NCI-H524 treated with DMSO at 0.1 percent for 48 hours (cell line): ENCODE data around the gene L2HGDH.

Source experiments
- DNase-seq: peaks from one replicate; lab custom pipeline; 2025; lab: John Stamatoyannopoulos, UW

Gene L2HGDH

DNA sequence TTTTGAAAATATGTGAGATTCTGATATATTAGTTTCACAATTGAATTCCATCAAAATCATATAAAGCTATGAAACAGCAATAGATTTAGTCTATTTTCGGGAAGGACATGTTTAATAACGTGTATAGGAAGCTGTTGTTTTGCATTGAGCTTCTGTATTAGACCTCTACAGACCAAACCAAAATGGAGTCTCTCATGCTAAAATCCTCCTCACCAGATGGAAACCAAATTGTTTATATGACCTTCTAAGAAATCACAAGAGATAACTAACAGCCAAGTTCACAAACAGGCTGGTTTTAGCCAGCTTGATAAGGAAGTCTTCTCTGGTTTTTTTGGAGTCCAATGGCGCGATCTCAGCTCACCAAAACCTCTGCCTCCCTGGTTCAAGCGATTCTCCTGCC, 23.9 kb downstream of the L2HGDH start:
- DNase-seq: no peak

DNA sequence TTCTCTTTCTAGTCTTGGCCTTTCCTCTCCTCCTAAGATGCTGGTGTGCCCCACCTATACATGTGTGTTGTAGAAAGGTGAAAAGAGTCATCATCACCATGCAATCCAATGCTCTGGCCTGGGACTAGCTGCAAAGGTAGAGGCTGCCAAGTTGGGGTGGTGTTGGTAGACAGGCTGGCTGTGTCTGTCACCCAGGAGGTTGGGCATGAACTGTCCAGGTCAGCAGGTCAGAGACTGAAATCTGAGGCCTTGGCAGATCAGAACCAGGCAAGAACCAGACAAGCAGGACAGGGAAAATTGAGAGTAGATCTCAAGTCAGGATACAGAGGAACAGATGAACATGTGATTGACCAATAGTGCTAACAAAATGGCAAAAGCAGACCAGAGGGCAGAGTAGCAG, 26.2 kb downstream of the L2HGDH start:
- no peak for DNase-seq

DNA sequence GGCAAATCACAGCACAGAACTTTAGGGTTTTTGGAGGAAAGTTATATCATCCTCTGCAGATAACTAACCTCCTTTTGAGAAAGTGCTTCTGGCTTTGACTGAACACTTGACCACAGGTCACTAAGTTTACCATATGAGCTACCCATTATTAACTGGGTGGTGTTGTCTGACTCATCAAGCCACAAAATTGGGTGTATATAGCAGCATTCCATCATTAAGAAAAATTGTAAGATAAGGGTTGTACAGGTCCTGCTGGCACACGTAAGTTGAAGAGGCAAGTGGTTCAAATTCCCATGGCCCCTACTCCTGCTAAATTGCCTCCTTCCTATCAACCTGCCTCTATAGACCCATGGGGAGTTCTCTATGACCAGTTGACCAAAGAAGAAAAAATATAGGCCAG, 39.5 kb downstream of the L2HGDH start:
- DNase-seq: no peak

DNA sequence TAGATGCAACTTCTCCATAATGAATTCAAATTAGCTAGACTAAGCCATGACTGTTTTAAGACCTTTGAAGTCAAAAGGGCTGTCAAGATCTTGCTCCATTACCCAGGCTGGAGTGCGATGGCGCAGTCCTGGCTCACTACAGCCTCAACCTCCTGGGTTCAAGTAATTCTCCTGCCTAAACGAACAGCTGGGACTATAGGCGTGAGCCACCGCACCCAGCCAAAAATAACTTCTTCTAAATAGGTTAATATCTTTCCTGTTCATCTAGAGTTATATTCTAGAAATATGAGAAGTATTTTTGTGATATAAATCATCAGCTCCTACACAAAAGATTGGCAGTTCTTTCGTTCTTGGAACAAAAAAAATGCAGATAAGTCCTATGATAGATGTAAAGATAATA, 41.1 kb downstream of the L2HGDH start:
- no peak for DNase-seq

DNA sequence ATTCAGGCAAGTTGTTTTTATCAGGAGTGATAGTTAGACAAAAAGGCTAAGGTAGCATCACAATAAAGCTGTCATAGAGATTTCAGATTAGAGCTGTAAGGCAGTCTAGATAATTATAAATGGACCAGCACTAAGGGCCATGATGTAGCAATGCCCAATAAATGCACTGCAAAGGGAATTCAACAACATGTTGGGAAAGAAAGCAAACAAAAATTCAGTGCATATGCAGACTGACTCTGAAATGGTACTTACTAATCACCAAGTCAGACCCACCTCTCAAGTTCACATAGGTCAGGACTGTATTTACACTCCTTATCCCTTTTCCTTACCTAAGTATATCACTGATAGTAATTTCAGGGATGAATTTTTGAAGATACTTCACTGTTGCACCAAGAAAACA, 47.0 kb downstream of the L2HGDH start:
- no peak for DNase-seq

DNA sequence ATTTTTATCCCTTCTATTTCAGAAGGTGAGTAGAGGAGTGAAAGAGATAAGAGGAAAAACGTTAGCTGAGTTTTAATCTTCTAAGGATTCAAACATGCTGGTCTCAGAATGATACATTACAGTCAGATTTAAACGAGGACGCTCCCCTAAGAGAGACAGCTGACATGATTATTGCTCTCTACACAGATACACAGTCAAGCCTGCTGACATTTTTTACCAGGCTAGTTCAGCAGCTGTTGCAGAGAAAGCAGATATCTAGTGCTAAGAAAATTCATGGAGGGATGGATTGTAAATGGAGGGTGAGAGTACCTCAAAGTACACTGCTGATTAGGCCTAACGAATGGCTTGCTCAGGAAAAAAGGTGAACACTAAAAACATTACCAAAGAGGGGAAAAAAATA, 48.7 kb downstream of the L2HGDH start:
- DNase-seq: no peak

DNA sequence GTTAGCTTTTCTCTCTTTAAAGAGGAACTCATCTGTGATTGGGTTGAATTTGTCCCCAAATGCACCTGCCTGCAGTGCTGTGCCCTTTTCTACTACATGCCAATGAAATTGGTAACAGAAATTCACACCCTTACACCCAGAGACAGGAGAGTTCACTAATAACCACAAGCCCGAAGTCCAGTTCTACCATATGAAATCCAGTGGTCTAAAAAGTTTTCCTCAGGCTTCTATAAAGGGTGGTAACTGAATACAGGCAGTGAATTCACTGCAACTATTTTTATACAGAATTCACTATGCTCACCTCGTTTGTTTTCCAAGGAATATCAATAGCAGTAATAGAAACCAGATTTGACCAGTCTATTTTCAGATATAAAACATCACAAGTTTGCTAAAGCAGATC, 49.2 kb downstream of the L2HGDH start:
- DNase-seq: no peak

DNA sequence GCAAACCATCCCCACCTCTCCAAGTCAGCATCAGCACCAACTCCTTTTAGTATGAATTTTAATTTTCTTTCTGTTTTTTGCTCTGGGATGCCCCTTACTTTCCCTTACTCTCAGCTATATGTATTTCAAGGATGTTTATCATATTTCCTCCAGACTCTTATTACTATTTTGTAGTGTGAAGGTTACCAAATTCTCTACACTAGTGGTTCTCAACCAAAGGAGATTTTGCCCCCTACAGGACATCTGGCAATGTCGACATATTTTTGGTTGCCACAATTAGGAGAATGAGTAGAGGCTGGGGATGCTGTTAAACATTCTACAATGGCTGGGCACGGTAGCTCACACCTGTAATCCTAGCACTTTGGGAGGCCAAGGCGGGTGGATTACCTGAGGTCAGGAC, 51.5 kb downstream of the L2HGDH start:
- no peak for DNase-seq

DNA sequence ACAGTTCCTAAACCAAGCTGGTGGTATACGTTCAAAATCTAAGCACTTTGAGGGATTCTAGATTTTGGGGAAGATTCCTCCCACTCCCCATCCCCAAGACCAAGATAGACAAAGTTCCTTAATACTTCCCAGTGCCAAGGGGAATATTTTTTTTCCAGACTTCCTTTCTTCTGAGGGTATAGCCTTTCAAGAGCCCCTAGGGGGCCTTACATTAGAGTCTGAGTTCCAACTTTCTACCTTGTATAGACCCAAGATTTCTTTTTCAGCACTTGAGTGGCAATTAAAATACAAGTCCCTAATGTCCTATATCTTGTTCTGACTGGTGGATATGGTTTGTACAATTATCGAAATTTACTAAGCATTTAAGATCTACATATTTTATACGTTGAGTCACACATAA, 52.0 kb downstream of the L2HGDH start:
- DNase-seq: no peak

DNA sequence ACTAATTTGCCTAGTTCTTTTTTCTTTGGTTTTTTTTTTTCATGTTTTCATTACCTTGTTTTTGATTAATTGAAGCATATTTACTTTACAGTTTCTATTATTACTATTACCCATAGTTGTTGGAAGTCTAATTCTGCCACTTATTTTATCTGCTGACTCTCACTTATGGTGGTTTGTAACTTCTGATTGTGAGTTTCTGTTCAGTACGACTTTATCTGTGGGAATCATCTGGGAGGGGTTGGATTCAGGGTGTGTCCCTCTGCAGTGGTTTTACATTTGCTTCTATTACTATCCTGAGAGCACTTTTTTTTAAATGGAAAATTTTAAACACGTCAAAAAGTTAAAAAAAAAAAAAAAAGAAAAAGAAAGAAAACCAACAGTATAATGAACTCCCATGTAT, 54.3 kb downstream of the L2HGDH start:
- no peak for DNase-seq

DNA sequence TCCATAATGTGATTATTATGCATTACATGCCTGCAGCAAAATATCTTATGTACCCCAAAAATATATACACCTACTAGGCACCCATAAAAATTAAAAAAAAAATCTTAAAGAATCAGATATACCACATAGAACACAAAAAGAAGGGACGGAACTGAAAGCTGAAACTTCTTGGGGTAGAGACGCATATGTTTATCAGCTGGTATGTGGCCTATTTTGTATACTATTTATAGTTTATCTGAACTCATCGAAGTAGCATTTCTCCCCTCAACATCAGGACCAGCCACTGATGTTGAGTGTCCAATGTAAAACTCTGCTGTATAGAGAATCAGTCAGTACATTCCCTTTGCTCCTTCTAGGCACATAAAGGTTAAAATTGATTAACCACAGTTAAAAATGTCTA, 57.8 kb downstream of the L2HGDH start:
- DNase-seq: no peak

DNA sequence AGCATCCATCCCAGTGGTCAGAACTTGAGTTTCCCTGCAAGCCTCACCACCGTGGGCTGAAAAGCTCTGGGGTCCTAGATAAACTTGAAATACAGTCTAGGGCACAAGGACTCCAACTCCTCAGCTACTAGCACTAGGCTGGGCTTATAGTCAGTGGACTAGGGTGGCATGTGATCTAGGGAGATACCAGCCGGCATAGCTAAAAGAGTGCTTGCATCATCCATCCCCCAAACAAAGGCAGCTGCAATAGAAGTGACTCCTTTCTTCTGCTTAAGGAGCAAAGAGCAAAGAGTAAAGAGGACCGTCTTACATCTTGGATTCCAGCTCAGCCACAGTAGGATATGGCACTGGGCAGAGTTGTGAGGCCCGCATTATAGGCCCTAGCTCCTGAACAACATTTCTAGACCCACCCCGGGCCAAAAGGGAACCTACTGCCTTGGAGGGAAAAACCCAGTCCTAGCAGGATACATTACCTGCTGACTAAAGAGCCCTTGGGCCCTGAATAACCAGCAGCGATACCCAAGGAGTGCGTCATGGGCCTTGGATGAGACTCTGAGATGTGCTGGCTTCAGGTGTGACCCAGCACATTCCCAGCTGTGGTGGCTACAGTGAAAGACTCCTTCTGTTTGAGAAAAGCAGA, 62.8 kb downstream of the L2HGDH start:
- no peak for DNase-seq

DNA sequence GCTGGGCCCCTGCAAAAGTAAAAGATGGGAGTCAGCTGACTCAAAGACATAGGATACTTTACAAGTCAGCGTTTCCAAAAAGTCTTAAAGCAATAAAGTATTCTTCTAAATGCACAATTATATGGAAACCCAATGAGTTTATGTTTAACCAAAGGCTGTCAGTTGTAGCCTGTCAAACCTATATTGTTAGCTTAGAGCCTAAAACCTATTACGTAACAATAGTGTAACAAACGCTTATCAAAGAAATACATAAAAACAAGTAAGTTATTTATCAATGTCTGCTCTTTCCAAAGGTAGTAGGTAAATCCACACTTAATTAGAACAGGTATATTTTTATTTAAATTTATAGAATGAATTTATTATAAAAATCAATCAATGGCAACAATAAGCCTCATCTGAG, 64.8 kb downstream of the L2HGDH start:
- no peak for DNase-seq

DNA sequence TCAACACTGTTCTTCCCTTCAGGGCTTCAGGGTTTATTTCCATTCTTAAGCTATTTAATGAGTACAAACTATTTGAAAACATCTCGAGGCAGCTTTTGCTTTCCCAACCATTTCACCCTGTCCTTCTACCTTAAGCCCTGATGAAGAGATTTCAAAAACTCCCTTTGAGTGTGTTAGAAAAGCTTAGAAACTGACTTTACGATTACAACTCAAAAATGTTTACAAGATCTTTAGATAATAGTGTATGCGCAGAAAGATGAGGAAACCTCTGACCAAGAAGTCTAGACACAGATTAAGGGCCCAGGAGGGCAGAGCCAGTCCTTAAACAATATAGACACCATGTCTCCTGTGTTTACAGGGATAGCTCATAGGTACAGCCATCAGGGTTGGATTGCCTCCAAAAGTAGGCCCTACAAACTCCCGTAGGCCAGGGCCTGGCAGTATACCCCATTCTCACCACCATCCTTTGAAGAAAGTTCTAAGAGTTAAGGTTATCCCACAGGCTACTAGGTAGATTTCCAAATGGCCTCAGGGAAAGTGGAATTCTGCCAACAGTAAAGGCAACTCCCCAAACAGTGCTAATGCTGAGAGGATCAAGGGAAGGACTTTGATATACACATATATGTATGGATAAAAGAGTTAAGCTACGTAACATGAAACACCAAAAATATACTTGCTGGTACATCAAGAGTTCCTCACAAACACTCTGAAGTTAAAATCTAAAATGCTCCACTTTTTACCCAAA, 69.3 kb downstream of the L2HGDH start:
- no peak for DNase-seq

DNA sequence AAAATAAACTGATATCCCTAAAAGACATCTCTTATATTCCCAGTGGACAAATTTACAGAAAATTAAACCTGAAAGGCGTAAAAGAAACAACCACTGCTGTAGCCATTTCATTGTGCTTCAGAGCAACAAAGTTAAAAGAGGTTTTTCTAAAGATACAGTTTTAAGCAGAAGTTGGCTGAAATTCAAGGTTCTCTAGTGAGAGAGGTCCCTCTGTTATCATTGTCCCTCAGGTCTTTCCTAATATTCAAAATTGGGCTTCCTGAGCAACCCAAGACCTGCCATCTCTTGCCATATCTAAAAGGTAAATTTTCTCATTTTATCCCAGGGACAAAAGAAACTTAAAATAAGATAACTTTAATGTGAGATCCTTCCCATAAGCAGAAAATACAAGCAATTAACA, 69.9 kb downstream of the L2HGDH start:
- no peak for DNase-seq

DNA sequence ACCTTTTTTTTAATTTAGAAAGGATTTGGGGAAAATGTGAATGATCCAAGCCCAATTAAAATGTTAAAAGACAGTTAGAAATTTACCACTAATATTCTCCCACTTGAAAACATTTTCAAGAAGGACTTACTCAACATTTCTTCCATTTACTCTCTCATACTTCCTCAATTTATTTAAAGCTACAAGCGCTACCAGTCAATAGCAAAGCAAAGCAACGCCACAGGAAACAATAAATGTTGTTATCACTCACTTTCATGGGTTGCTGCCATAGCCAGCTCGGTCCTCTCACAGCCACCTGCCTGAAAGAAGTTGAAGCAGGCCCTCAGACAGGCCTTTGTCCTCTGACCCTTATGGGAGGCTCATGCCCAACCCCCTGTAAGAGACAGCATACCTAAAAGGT, 74.6 kb downstream of the L2HGDH start:
- DNase-seq: no peak

DNA sequence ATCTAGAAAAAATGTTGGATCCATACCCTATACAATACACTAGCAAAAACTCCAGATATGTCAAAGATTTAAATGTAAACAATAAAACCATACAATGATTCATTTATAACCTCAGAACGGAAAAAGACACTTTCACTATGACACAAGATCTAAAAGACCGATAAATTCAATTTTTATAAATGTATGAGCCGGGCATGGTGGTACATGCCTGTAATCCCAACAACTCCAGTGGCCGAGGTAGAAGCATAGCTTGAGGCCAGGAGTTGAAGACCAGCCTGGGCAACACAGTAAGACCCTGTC, 78.1 kb downstream of the L2HGDH start:
- DNase-seq: no peak

DNA sequence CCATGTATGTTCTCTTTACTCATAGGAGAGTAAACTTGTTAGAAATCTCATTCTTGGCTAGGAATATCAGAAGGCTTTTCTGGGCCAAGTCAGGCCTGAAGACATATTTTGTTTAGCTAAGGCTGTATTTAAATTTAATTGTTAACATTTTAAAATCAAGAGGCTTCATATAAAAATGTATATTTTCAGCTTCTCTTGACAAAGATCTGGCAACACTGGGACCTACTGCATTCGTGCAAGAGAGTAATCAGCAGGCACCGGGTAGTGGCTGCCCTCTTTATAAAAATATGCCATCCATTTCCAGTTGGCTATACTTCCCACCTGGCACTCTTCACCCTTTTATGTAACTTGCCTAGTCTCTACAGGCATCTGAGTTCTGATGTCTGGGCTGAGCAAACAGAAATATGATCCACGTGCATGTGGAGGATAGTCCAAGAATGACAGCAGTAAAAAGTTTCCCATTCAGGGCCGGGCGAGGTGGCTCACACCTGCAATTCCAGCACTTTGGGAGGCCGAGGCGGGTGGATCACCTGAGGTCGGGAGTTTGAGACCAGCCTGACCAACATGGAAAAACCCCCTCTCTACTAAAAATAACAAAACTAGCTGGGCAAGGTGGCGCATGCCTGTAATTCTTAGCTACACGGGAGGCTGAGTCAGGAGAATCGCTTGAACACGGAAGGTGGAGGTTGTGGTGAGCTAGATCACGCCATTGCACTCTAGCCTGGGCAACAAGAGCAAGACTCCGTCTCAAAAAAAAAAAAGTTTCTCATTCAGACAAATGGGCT, 78.7 kb downstream of the L2HGDH start:
- DNase-seq: no peak

DNA sequence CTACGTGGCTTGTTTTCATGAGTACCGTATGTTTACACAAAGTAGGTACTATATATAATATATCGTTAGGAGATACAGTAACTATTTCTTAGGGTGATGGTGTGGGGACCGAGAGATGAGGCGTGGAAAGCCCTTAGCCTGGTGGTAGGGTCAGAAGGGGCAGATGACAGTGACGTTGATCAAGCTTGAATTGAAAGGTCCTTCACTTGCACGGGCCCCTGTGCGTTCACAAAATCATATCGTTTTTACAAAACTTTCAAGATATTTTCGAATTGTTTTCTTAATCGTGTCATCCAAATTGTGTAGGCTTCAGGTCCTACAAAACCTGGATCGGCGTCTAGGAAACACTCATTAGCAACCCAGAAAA, 79.8 kb downstream of the L2HGDH start:
- DNase-seq: no peak

DNA sequence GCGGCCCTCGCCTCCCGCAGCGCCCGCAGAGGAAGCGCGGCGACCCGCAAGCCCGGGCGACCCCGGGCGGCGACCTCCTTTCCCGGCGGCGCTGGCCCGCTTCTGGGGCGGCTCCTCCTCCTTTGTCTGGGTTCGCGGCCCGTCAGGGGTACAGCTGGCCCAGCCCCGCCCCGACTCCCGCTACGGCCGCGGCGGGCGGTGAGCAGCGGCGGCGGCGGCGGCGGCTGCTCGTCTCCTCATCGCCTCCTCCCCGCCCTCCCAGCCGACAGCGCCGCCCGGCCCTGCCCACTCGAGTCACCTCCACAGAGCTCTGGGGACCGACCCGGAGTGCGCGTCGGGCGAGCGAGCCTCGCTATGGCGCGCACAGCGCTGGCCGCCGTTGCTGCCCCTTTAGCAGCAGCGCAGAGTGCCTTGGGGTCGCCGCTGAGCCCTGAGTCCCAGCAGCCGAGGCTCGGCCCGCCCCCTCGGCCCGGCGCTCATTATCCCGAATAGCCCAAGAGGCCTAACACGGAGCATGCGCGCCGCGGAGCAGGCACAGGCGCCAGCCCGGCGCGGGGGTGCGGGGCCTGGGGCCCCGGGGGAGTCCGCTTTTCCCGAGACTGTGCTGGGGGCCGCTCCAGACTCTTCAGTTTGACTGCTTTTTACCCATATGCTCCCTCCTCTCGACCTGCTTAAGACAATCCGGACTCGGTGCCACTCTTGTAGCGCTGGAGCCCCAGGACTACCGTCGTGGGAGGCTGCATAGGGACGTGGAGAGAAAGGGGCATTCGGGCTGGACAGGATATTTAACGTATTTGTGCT, 80.4 kb downstream of the L2HGDH start, which contains the start of gene SOS2:
Gene SOS2 (minus strand): TSS at position 104 of the 801 bp plus-strand sequence. CDS start 295 bp downstream, outside the sequence.
- DNase-seq: peak; percentile 79

DNA sequence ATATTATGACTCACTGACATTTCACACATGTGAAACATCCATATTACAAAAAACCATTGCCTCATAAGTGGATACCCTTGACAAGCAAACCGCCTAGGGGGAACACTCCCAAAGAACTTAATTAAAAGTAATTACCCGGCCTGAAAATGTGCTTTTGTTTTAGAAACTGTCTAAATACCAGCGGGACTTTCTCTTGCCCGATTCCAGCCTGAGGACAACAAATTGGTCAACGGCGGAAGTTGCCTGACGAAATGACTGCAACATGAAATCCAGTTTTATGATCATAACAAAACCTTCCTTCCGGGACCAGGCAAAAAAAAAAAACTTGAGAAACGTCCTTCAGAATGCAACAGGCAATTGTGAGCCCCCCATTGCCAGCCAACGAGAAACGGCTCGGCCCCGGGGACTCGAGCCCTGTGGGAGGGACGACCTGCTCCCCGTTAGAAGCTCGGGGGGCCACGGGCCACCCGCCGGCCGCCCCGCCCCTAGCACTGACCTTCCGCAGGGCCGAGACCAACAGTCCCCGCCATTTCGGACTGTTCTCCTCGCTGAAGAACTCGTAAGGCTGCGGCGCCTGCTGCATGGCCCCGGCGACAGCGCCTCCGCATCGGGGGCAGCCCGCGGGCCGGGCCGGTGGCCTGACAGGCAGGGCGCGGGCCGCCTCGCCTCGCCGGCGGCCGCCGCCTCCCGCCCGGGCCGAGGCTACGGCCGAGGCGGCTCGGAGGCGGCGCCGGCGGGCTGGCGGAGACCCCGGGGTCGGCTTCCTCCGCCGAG, 81.1 kb downstream of the L2HGDH start:
- no peak for DNase-seq

DNA sequence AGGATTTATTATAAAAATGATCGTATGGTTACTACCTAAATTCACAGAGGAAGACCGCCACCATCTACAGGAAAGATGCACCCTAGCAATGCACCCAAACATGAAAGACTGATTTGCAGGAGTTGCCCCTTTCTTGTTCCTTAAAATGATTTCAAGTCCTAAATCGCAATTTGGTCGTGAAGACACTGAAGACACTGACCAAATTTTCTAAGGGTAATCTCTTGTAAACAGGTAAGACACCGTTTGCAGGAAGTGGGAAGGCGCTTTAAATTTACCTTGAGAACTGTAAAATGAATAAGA, 81.7 kb downstream of the L2HGDH start:
- no peak for DNase-seq
